CD14-positive monocyte (primary cell): Measurements from ENCODE around the gene FAM53B. TPM values are rescaled to one million over a fixed set of nuclear protein-coding genes. Genes with fewer than 3 reads are reported as not detected.

Experiments
- DNase-seq, 3 donors: peaks; one replicate each; pipeline ENCODE4 v3.0.0-alpha.2; 2011 to 2022
- H2AFZ ChIP-seq: 2 replicates; pipeline ENCODE4 v1.6.0; 2012; ENCODE audit warnings: mild to moderate bottlenecking, low read depth, low read length, inconsistent platforms; ENCODE audit not compliant: insufficient read depth, poor library complexity, severe bottlenecking
- H3K27ac ChIP-seq, 2 donors: 1 replicate in 1 of 2; 2 replicates in 1 of 2; pipeline ENCODE4 v1.5.1; 2012 to 2013; ENCODE audit warnings: low read length in 2 of 2, control low read depth in 1 of 2, inconsistent platforms in 1 of 2, low read depth in 1 of 2, mild to moderate bottlenecking in 1 of 2
- H3K27me3 ChIP-seq, 2 donors: one replicate each; pipeline versions ENCODE4 v1.6.0 to v1.6.1; 2011 to 2013; ENCODE audit warnings: low read length in 2 of 2; ENCODE audit not compliant: control insufficient read depth in 2 of 2, insufficient read depth in 2 of 2
- H3K36me3 ChIP-seq, 2 donors: replicated peaks in 1 of 2; 1 replicate in 1 of 2; 2 replicates in 1 of 2; pipeline versions ENCODE4 v1.5.1 to v1.6.1; 2012 to 2013; ENCODE audit warnings: low read length in 2 of 2, control low read depth in 1 of 2, inconsistent platforms in 1 of 2, mild to moderate bottlenecking in 1 of 2; ENCODE audit not compliant: insufficient read depth in 2 of 2, control insufficient read depth in 1 of 2
- H3K4me1 ChIP-seq, 2 donors: 1 replicate in 1 of 2; 2 replicates in 1 of 2; pipeline versions ENCODE4 v1.5.1 to v1.6.1; 2012 to 2013; ENCODE audit warnings: low read length in 2 of 2, control low read depth in 1 of 2, inconsistent platforms in 1 of 2, mild to moderate bottlenecking in 1 of 2, moderate library complexity in 1 of 2; ENCODE audit not compliant: insufficient read depth in 2 of 2, control insufficient read depth in 1 of 2
- H3K4me2 ChIP-seq: replicated peaks from 2 replicates; pipeline ENCODE3; 2012; ENCODE audit warnings: low read length, moderate library complexity, mild to moderate bottlenecking; ENCODE audit not compliant: poor library complexity, severe bottlenecking; ENCODE audit errors: extremely low read depth
- H3K4me3 ChIP-seq, 3 experiments: fragments of 200-600 bp in 1 of 3; sonication (generic) in 1 of 3; replicated peaks in 1 of 3; 1 replicate in 2 of 3; 2 replicates in 1 of 3; pipeline ENCODE4 v1.5.1; 2011 to 2013; ENCODE audit warnings: low read length in 3 of 3, mild to moderate bottlenecking in 3 of 3, control low read depth in 2 of 3, low read depth in 2 of 3, inconsistent platforms in 1 of 3, moderate library complexity in 1 of 3
- H3K79me2 ChIP-seq: 2 replicates; pipeline ENCODE4 v1.6.0; 2012; ENCODE audit warnings: mild to moderate bottlenecking, control low read depth, inconsistent platforms, low read length, moderate library complexity; ENCODE audit not compliant: insufficient read depth
- H3K9ac ChIP-seq: 2 replicates; pipeline ENCODE4 v1.6.0; 2017; ENCODE audit warnings: low read length, mild to moderate bottlenecking; ENCODE audit not compliant: insufficient read depth, poor library complexity, severe bottlenecking
- H3K9me3 ChIP-seq, 2 donors: replicated peaks in 1 of 2; 1 replicate in 1 of 2; 2 replicates in 1 of 2; pipeline versions ENCODE4 v1.5.1 to v1.6.1; 2012 to 2013; ENCODE audit warnings: low read length in 2 of 2, control low read depth in 1 of 2; ENCODE audit not compliant: control insufficient read depth in 1 of 2, insufficient read depth in 1 of 2
- H4K20me1 ChIP-seq: 2 replicates; pipeline ENCODE4 v1.6.0; 2012; ENCODE audit warnings: mild to moderate bottlenecking, low read length, control low read depth, moderate library complexity; ENCODE audit not compliant: insufficient read depth
- H3K27ac Mint-ChIP-seq, 7 donors: one replicate each; pipeline ENCODE4 v1.8.0; 2020; ENCODE audit warnings: mild to moderate bottlenecking in 7 of 7, mixed read lengths in 7 of 7, moderate library complexity in 6 of 7, inconsistent platforms in 2 of 7
- H3K27me3 Mint-ChIP-seq, 3 donors: one replicate each; pipeline ENCODE4 v1.8.0; 2021 to 2022; ENCODE audit warnings: low read depth in 3 of 3, mild to moderate bottlenecking in 3 of 3, mixed read lengths in 3 of 3, moderate library complexity in 3 of 3, inconsistent platforms in 1 of 3
- H3K36me3 Mint-ChIP-seq, 2 donors: one replicate each; pipeline ENCODE4 v1.8.0; 2020; ENCODE audit warnings: mixed read lengths in 2 of 2, inconsistent platforms in 1 of 2, mild to moderate bottlenecking in 1 of 2
- H3K4me1 Mint-ChIP-seq: one replicate; pipeline ENCODE4 v1.8.0; 2020; ENCODE audit warnings: mild to moderate bottlenecking, mixed read lengths
- H3K4me3 Mint-ChIP-seq, 2 donors: one replicate each; pipeline ENCODE4 v1.8.0; 2020; ENCODE audit warnings: mild to moderate bottlenecking in 2 of 2, mixed read lengths in 2 of 2, moderate library complexity in 1 of 2
- H3K9me3 Mint-ChIP-seq, 7 donors: one replicate each; pipeline ENCODE4 v1.8.0; 2020 to 2022; ENCODE audit warnings: mixed read lengths in 7 of 7, mild to moderate bottlenecking in 6 of 7, moderate library complexity in 6 of 7, inconsistent platforms in 2 of 7
- WGBS: methylation state at CpG from one replicate; pipeline ENCODE4 v1.1.5; 2013; ENCODE audit warnings: missing lambda C conversion rate; ENCODE audit not compliant: insufficient coverage; 5-methylcytosine and 5-hydroxymethylcytosine counted together
- intact Hi-C, 2 donors: fragments of 100-400 bp; cut with micrococcal nuclease; formaldehyde crosslinking; loops; one replicate each; pipeline versions ENCODE4 v1.15.0 to v1.15.1; 2023
- polyA plus RNA-seq, 3 donors: library from polyadenylated mRNA; depleted of rRNA in 1 of 3; unstranded in 2 of 3; stranded (reverse) in 1 of 3; fragments of 300-500 nt in 2 of 3; fragments of >200 nt in 1 of 3; fragmentation: Illumina TruSeq in 2 of 3; gene quantifications; 1 replicate in 2 of 3; 2 replicates in 1 of 3; pipeline ENCODE4 v1.2.3, GENCODE V29; 2012 to 2021
- TF ChIP-seq, protein P1 (sequence below): fragments of 200-600 bp; IDR thresholded peaks from one replicate; pipeline ENCODE4 v1.8.0; 2022; ENCODE audit warnings: antibody characterized with exemption, mild to moderate bottlenecking

FAM53B gene
- polyA plus RNA-seq, 3 donors: 5.8 to 23.3 (median 12.6) TPM

DNA sequence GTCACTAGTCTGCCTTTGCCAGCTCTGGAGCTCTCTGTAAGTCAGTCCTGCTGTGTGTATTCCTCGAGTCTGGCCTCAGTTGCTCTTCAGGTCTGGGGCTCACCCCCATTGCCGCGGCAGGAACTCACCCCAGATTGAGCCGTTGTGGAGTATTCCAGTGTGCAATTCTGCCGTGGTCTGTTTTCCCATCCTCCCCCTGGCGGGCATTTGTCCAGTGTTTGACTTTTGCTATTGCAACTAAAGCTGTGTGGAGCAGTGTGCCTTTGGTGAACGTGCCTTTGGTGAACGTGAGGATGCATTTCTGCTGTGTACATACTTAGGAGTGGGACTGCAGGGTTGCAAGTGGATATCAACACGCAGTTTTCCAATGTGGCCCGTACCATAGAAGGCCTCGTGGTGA is 134.5 kb downstream of the FAM53B start:
- H3K4me3 Mint-ChIP-seq: no peak overlapping the region
- Histone ChIP-seq H4K20me1 (peaks cover 9% of the 10 kb centered on the region), H3K4me1 (peaks cover 32% of the 10 kb centered on the region in 2 donors)

DNA sequence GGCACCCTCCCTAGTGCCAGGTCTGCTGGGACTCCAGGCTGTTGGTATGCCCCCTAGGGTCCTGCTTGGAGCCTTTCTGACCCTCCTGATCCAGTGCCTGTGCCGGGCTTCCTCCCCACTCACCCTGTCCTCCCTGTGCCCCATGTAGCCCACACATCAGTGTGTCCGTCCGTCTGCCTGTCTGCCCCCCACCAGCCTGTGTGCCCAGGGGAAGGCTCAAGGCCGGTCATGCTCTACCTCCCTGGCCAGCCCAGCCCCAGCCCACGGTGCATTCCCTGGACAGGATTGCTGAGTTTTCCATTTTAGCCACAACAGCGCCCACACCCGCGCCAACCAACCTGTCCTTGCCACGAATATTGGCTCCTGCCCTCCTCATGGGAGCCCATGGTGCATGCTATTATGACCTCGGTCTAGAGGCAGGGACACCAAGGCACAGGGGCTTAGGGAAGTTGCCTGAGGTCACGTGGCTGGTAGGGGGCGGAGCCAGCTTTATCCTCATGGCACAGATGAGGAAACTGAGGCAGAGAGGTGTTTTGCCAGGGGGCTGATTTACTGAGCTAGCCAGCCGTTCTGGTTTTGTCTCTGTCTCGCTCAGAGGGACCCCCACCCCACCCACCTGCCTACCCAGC is 136.0 kb downstream of the FAM53B start:
- Histone ChIP-seq H3K79me2 (no peaks in the 10 kb centered on the region), H3K4me3 (no peak overlapping the region), H3K4me2 (no peak overlapping the region), H3K9me3 (no peaks in the 10 kb centered on the region), H3K36me3 (no peaks in the 10 kb centered on the region), H3K9ac (no peak overlapping the region), H3K4me1 (peaks cover 32% of the 10 kb centered on the region in 2 donors), H3K27ac (no peak overlapping the region), H4K20me1 (peaks cover 3% of the 10 kb centered on the region), H2AFZ (no peak overlapping the region), H3K27me3 (no peaks in the 10 kb centered on the region)
- Mint-ChIP-seq H3K27ac (no peak overlapping the region), H3K36me3 (peaks cover 4 to 7% of the 10 kb centered on the region in 2 donors), H3K9me3 (no peaks in the 10 kb centered on the region), H3K4me1 (peaks cover 37% of the 10 kb centered on the region), H3K27me3 (peaks cover 2 to 3% (median 3%) of the 10 kb centered on the region in 3 donors), H3K4me3 (no peak overlapping the region)
- TF ChIP-seq, protein P1, sequence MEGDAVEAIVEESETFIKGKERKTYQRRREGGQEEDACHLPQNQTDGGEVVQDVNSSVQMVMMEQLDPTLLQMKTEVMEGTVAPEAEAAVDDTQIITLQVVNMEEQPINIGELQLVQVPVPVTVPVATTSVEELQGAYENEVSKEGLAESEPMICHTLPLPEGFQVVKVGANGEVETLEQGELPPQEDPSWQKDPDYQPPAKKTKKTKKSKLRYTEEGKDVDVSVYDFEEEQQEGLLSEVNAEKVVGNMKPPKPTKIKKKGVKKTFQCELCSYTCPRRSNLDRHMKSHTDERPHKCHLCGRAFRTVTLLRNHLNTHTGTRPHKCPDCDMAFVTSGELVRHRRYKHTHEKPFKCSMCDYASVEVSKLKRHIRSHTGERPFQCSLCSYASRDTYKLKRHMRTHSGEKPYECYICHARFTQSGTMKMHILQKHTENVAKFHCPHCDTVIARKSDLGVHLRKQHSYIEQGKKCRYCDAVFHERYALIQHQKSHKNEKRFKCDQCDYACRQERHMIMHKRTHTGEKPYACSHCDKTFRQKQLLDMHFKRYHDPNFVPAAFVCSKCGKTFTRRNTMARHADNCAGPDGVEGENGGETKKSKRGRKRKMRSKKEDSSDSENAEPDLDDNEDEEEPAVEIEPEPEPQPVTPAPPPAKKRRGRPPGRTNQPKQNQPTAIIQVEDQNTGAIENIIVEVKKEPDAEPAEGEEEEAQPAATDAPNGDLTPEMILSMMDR: no peak
- 97% methylated on average over 11 of the region's 14 CpGs for WGBS
- intact Hi-C loops: no loop called here
- DNase-seq: no peak

More for the DNA sequence above, 134.5 kb downstream of the FAM53B start:
- no peak overlapping the region for H3K4me2 ChIP-seq
- no peak overlapping the region for H3K27ac Mint-ChIP-seq
- DNase-seq: no peak
- peaks cover 39% of the 10 kb centered on the region for H3K4me1 Mint-ChIP-seq
- H3K27ac ChIP-seq: no peak overlapping the region
- intact Hi-C loops: loop anchor here in 1 of 2 donors (10.0 kb wide), 1 partner anchor 65 kb away; no protein-coding TSS in a partner anchor
- peaks cover 2 to 3% (median 3%) of the 10 kb centered on the region in 3 donors for H3K27me3 Mint-ChIP-seq
- no peaks in the 10 kb centered on the region for H3K27me3 ChIP-seq
- no peaks in the 10 kb centered on the region for H3K79me2 ChIP-seq
- no peak overlapping the region for H3K4me3 ChIP-seq
- H3K9me3 ChIP-seq: no peaks in the 10 kb centered on the region
- no peaks in the 10 kb centered on the region for H3K9me3 Mint-ChIP-seq
- WGBS: 98% methylated on average over 11 of the region's 11 CpGs
- H2AFZ ChIP-seq: no peak overlapping the region
- TF ChIP-seq, protein P1: no peak
- H3K9ac ChIP-seq: no peak overlapping the region
- peaks cover 4 to 7% of the 10 kb centered on the region in 2 donors for H3K36me3 Mint-ChIP-seq
- no peaks in the 10 kb centered on the region for H3K36me3 ChIP-seq
